HG03521 (cell line): Measurements from ENCODE around the gene ADAM12.

Source experiments
- ATAC-seq: cut with Tn5 transposase; IDR thresholded peaks from one replicate; pipeline ENCODE4 v1.9.1; 2021; ENCODE audit warnings: mild to moderate bottlenecking, moderate library complexity; ENCODE audit not compliant: unreplicated experiment

Gene ADAM12

GRCh38 chr10:126156012-126156411 is 232.3 kb downstream of the ADAM12 start:
- no peak for ATAC-seq

GRCh38 chr10:126155528-126155927 is 232.7 kb downstream of the ADAM12 start:
- no peak for ATAC-seq

- ATAC-seq, result no peak
Measured at GRCh38 chr10:126153711-126154628, 234.3 kb downstream of the ADAM12 start.

- ATAC-seq, result no peak
Measured at GRCh38 chr10:126147866-126148587, 240.2 kb downstream of the ADAM12 start.

- no peak for ATAC-seq
Measured at GRCh38 chr10:126146771-126147170, 241.5 kb downstream of the ADAM12 start.

- no peak for ATAC-seq
Measured at GRCh38 chr10:126143117-126143516, 245.2 kb downstream of the ADAM12 start.

GRCh38 chr10:126140746-126141273 is 247.5 kb downstream of the ADAM12 start:
- ATAC-seq, result no peak

- ATAC-seq, result no peak
Measured at GRCh38 chr10:126137562-126138221, 250.6 kb downstream of the ADAM12 start.

GRCh38 chr10:126135941-126136595 is 252.2 kb downstream of the ADAM12 start:
- ATAC-seq, result no peak

GRCh38 chr10:126135177-126135576 is 253.1 kb downstream of the ADAM12 start:
- ATAC-seq, result no peak

- ATAC-seq, result no peak
Measured at GRCh38 chr10:126133906-126134656, 254.2 kb downstream of the ADAM12 start.

GRCh38 chr10:126133082-126133620 is 255.1 kb downstream of the ADAM12 start:
- ATAC-seq, result no peak

GRCh38 chr10:126131341-126131740 is 256.9 kb downstream of the ADAM12 start:
- no peak for ATAC-seq

- no peak for ATAC-seq
Measured at GRCh38 chr10:126130271-126130710, 258.0 kb downstream of the ADAM12 start.

GRCh38 chr10:126129026-126129425 is 259.3 kb downstream of the ADAM12 start:
- ATAC-seq, result no peak

- no peak for ATAC-seq
Measured at GRCh38 chr10:126128581-126128980, 259.7 kb downstream of the ADAM12 start.

- ATAC-seq, result no peak
Measured at GRCh38 chr10:126127481-126128029, 260.7 kb downstream of the ADAM12 start.

- ATAC-seq, result no peak
Measured at GRCh38 chr10:126126866-126127265, 261.4 kb downstream of the ADAM12 start.

GRCh38 chr10:126126023-126126422 is 262.3 kb downstream of the ADAM12 start:
- no peak for ATAC-seq
